GM23338 (cell line): ENCODE measurements around the gene FAM83F. TPM values are rescaled to one million over a fixed set of nuclear protein-coding genes. Genes with fewer than 3 reads are reported as not detected.

Experiments used
- ATAC-seq: fragments of 200-7000 bp; cut with Tn5 transposase; 3 replicates; pipeline ENCODE4 v1.9.1; 2020
- DNase-seq: peaks from one replicate; pipeline ENCODE4 v3.0.0-alpha.2; 2015; ENCODE audit warnings: low spot score
- H2AFZ ChIP-seq: fragments of 200-600 bp; sonication (generic); 2 replicates; pipeline ENCODE4 v1.8.0; 2016; ENCODE audit warnings: antibody characterized with exemption, mild to moderate bottlenecking, moderate library complexity
- H3F3A ChIP-seq: fragments of 200-600 bp; sonication (generic); replicated peaks from 2 replicates; pipeline ENCODE4 v1.8.0; 2017; ENCODE audit warnings: antibody characterized with exemption, mixed run types, low read depth
- H3K27ac ChIP-seq: fragments of 200-600 bp; sonication (generic); 2 replicates; pipeline ENCODE4 v1.6.1; 2016; ENCODE audit warnings: low read depth
- H3K27me3 ChIP-seq: fragments of 200-600 bp; sonication (generic); 2 replicates; pipeline ENCODE4 v1.8.0; 2016; ENCODE audit warnings: mild to moderate bottlenecking, mixed run types, moderate library complexity; ENCODE audit not compliant: insufficient read depth
- H3K36me3 ChIP-seq: fragments of 200-600 bp; sonication (generic); 2 replicates; pipeline ENCODE4 v1.8.0; 2016; ENCODE audit warnings: mild to moderate bottlenecking; ENCODE audit not compliant: insufficient read depth
- H3K4me1 ChIP-seq: fragments of 200-600 bp; sonication (generic); 2 replicates; pipeline ENCODE4 v1.8.0; 2016; ENCODE audit warnings: mild to moderate bottlenecking, moderate library complexity; ENCODE audit not compliant: insufficient read depth
- H3K4me2 ChIP-seq: fragments of 200-600 bp; sonication (generic); 2 replicates; pipeline ENCODE4 v1.7.1; 2017; ENCODE audit warnings: mixed run types
- H3K4me3 ChIP-seq: fragments of 200-600 bp; sonication (generic); 2 replicates; pipeline ENCODE4 v1.6.1; 2016; ENCODE audit warnings: mixed run types
- H3K79me2 ChIP-seq: fragments of 200-600 bp; sonication (generic); replicated peaks from 2 replicates; pipeline ENCODE4 v1.8.0; 2017; ENCODE audit warnings: mild to moderate bottlenecking; ENCODE audit not compliant: insufficient read depth
- H3K9me2 ChIP-seq: fragments of 200-600 bp; sonication (generic); 2 replicates; pipeline ENCODE4 v1.8.0; 2017; ENCODE audit not compliant: insufficient read depth
- H4K20me1 ChIP-seq: fragments of 200-600 bp; sonication (generic); replicated peaks from 2 replicates; pipeline ENCODE4 v1.8.0; 2017; ENCODE audit warnings: mild to moderate bottlenecking; ENCODE audit not compliant: insufficient read depth
- H3K27ac Mint-ChIP-seq: 2 replicates; pipeline ENCODE4 v1.8.0; 2020; ENCODE audit warnings: inconsistent platforms, mild to moderate bottlenecking, moderate library complexity, mixed read lengths
- H3K27me3 Mint-ChIP-seq: 3 replicates; pipeline ENCODE4 v1.8.0; 2022; ENCODE audit warnings: low read depth, mild to moderate bottlenecking, moderate library complexity, mixed read lengths, inconsistent platforms; ENCODE audit not compliant: insufficient read depth, poor library complexity
- H3K36me3 Mint-ChIP-seq: 3 replicates; pipeline ENCODE4 v1.8.0; 2021; ENCODE audit warnings: low read depth, mild to moderate bottlenecking, inconsistent platforms, moderate library complexity, mixed read lengths
- H3K4me1 Mint-ChIP-seq: 3 replicates; pipeline ENCODE4 v1.8.0; 2020; ENCODE audit warnings: mild to moderate bottlenecking, inconsistent platforms, mixed read lengths
- H3K4me3 Mint-ChIP-seq: 3 replicates; pipeline ENCODE4 v1.8.0; 2021; ENCODE audit warnings: moderate library complexity, mild to moderate bottlenecking, inconsistent platforms, mixed read lengths
- H3K9me3 Mint-ChIP-seq: 3 replicates; pipeline ENCODE4 v1.8.0; 2020; ENCODE audit warnings: moderate library complexity, mild to moderate bottlenecking, inconsistent platforms, mixed read lengths
- CTCF ChIP-seq, 2 experiments: fragments of 200-600 bp in 1 of 2; sonication (generic) in 1 of 2; conservative IDR thresholded peaks; 2 replicates each; pipeline versions ENCODE4 v1.5.1 to v1.6.1; 2016 to 2017; ENCODE audit warnings: antibody characterized with exemption in 2 of 2, low read depth in 2 of 2, mild to moderate bottlenecking in 2 of 2, moderate library complexity in 1 of 2
- ETS1 ChIP-seq: IDR thresholded peaks from 2 replicates; pipeline ENCODE4 v1.6.1; 2016; ENCODE audit warnings: antibody characterized with exemption
- EZH2phosphoT487 ChIP-seq: fragments of 200-600 bp; sonication (generic); IDR thresholded peaks from one replicate; pipeline ENCODE4 v1.8.1; 2018; ENCODE audit warnings: antibody characterized with exemption; ENCODE audit not compliant: unreplicated experiment
- JUNB ChIP-seq: IDR thresholded peaks from one replicate; pipeline ENCODE4 v1.6.1; 2016; ENCODE audit warnings: antibody characterized with exemption; ENCODE audit not compliant: unreplicated experiment
- NANOG ChIP-seq: IDR thresholded peaks from 2 replicates; pipeline ENCODE4 v1.6.1; 2016; ENCODE audit warnings: antibody characterized with exemption, borderline replicate concordance
- STAT1 ChIP-seq: IDR thresholded peaks from one replicate; pipeline ENCODE4 v1.6.1; 2016; ENCODE audit warnings: antibody characterized with exemption; ENCODE audit not compliant: unreplicated experiment
- ZNF462 ChIP-seq: fragments of 250-450 bp; sonication (Bioruptor Pico); IDR thresholded peaks from 2 replicates; pipeline ENCODE4 v1.5.0; 2020; ENCODE audit warnings: mild to moderate bottlenecking, moderate library complexity
- polyA plus RNA-seq: library from polyadenylated mRNA; unstranded; fragments of >200 nt; fragmentation: Nextera tagmentation; extraction: Ambion mirVana; gene quantifications from 2 replicates; pipeline ENCODE4 v1.2.1, GENCODE V29; 2016
- total RNA-seq: library from RNA; depleted of rRNA; stranded (reverse); fragments of >200 nt; shearing (Covaris generic); gene quantifications from 2 replicates; pipeline ENCODE4 v1.2.3, GENCODE V29; 2014

FAM83F gene
- total and polyA plus RNA-seq, 2 experiments from 2014 or later: 3.7 to 15.9 TPM

GRCh38 chr22:40050258-40050657 is 55.5 kb downstream of the FAM83F start:
- H3K4me2 ChIP-seq: no peak overlapping the region
- no peaks in the 10 kb centered on the region for H3K9me3 Mint-ChIP-seq
- no peak overlapping the region for H3K27ac Mint-ChIP-seq
- no peak for DNase-seq
- H3K4me1 Mint-ChIP-seq: peaks cover 21% of the 10 kb centered on the region
- H3K27me3 Mint-ChIP-seq: peaks cover 5% of the 10 kb centered on the region
- no peaks in the 10 kb centered on the region for H3K9me2 ChIP-seq
- no peaks in the 10 kb centered on the region for H3F3A ChIP-seq
- H3K36me3 Mint-ChIP-seq: no peaks in the 10 kb centered on the region
- no peak overlapping the region for H2AFZ ChIP-seq
- no peak for ATAC-seq
- no peak for TF ChIP-seq ZNF462
- TF ChIP-seq EZH2phosphoT487: no peak
- TF ChIP-seq CTCF (conservative IDR thresholded peaks at IDR 0.05; ENCODE audit: low read depth in 2 of 2): no peak
- TF ChIP-seq STAT1: no peak
- no peak for TF ChIP-seq JUNB
- no peak for TF ChIP-seq ETS1
- no peak for TF ChIP-seq NANOG
- H3K79me2 ChIP-seq: peaks cover 82% of the 10 kb centered on the region
- H3K27ac ChIP-seq: no peak overlapping the region
- no peaks in the 10 kb centered on the region for H3K27me3 ChIP-seq
- no peak overlapping the region for H3K4me3 ChIP-seq
- no peak overlapping the region for H3K4me3 Mint-ChIP-seq
- peaks cover 20% of the 10 kb centered on the region for H4K20me1 ChIP-seq
- peaks cover 16% of the 10 kb centered on the region for H3K4me1 ChIP-seq
- H3K36me3 ChIP-seq: no peaks in the 10 kb centered on the region
